ENCODE measurements around the gene LGALS16. TPM values are rescaled to one million over a fixed set of nuclear protein-coding genes. Genes with fewer than 3 reads are reported as not detected.

The LGALS16 gene
- polyA plus RNA-seq, 1 donor from 2014 or later, result not detected

GRCh38 chr19:39679056-39679790 is 23.5 kb downstream of the LGALS16 start:
- no peaks in the 10 kb centered on the region for H3K9me3 ChIP-seq (ENCODE audit: low read length)
- no peaks in the 10 kb centered on the region for H3F3A ChIP-seq (ENCODE audit: insufficient read depth, low read length, poor library complexity, severe bottlenecking)
- no peaks in the 10 kb centered on the region for H3K27me3 ChIP-seq (ENCODE audit: insufficient read depth, low read depth, low read length)
- no peaks in the 10 kb centered on the region for H4K20me1 ChIP-seq (ENCODE audit: insufficient read depth)
- TF ChIP-seq MXI1 (conservative IDR thresholded peaks at IDR 0.05; ENCODE audit: poor library complexity, severe bottlenecking), result no peak
- no peak for TF ChIP-seq TAF1 (IDR thresholded peaks at IDR 0.05; ENCODE audit: low read depth)
- TF ChIP-seq RAD21 (conservative IDR thresholded peaks at IDR 0.05), result no peak
- no peak for TF ChIP-seq CTCF (IDR thresholded peaks at IDR 0.05; ENCODE audit: poor library complexity, severe bottlenecking)
- TF ChIP-seq REST (IDR thresholded peaks at IDR 0.05; ENCODE audit: borderline replicate concordance), result no peak
- no peak for TF ChIP-seq SMC3 (conservative IDR thresholded peaks at IDR 0.05; ENCODE audit: poor library complexity)
- TF ChIP-seq POLR2AphosphoS5 (IDR thresholded peaks at IDR 0.05), result no peak
- H3K36me3 ChIP-seq (ENCODE audit: insufficient read depth, low read length), result no peaks in the 10 kb centered on the region
- no peak overlapping the region for H3K4me2 ChIP-seq (ENCODE audit: low read length)
- no peak overlapping the region for H2AFZ ChIP-seq (ENCODE audit: low read depth, low read length)
- no peaks in the 10 kb centered on the region for H3K79me2 ChIP-seq (replicated peaks; ENCODE audit: insufficient read depth, low read length)
- H3K9me2 ChIP-seq (ENCODE audit: insufficient read depth, low read length), result no peaks in the 10 kb centered on the region
- H3K27ac ChIP-seq (ENCODE audit: low read length), result no peak overlapping the region
- H3K9ac ChIP-seq (ENCODE audit: low read length), result no peak overlapping the region
- H3K4me3 ChIP-seq (ENCODE audit: low read length), result no peak overlapping the region

GRCh38 chr19:39679791-39680168 is 24.1 kb downstream of the LGALS16 start:
- no peak for TF ChIP-seq EP300 (conservative IDR thresholded peaks at IDR 0.05; ENCODE audit: poor library complexity, severe bottlenecking)
- Histone ChIP-seq H3K9me3 (ENCODE audit: low read length) (no peaks in the 10 kb centered on the region), H3K79me2 (replicated peaks; ENCODE audit: insufficient read depth, low read length) (no peaks in the 10 kb centered on the region), H2AFZ (ENCODE audit: low read depth, low read length) (no peak overlapping the region), H4K20me1 (ENCODE audit: insufficient read depth) (no peaks in the 10 kb centered on the region), H3K9ac (ENCODE audit: low read length) (no peak overlapping the region), H3K27me3 (ENCODE audit: insufficient read depth, low read depth, low read length) (no peaks in the 10 kb centered on the region), H3K36me3 (ENCODE audit: insufficient read depth, low read length) (no peaks in the 10 kb centered on the region), H3K4me3 (ENCODE audit: low read length) (no peak overlapping the region), H3K9me2 (ENCODE audit: insufficient read depth, low read length) (no peaks in the 10 kb centered on the region), H3K4me2 (ENCODE audit: low read length) (no peak overlapping the region), H3K27ac (ENCODE audit: low read length) (no peak overlapping the region), H3F3A (ENCODE audit: insufficient read depth, low read length, poor library complexity, severe bottlenecking) (no peaks in the 10 kb centered on the region)

DNA sequence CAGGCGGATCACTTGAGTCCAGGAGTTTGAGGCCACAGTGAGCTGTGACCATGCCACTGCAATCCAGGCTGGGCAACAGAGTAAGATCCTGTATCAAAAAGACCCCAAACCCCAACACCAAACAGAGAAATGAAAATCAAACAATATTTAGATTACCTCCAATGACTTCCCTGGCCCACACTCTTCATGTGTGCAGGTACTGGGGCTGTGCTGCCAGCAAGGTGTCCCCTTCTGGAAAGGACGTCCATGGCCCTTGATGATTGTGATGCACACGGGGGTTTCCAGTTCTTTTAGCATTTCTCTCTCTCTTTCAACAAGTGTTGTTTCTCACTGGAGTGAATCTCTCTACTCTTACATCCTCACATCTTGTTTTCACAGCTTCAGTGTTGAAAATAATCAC is 24.9 kb downstream of the LGALS16 start:
- no peaks in the 10 kb centered on the region for H3K9me3 ChIP-seq (ENCODE audit: low read length)
- no peaks in the 10 kb centered on the region for H4K20me1 ChIP-seq (ENCODE audit: insufficient read depth)
- H3F3A ChIP-seq (ENCODE audit: insufficient read depth, low read length, poor library complexity, severe bottlenecking), result no peaks in the 10 kb centered on the region
- no peaks in the 10 kb centered on the region for H3K27me3 ChIP-seq (ENCODE audit: insufficient read depth, low read depth, low read length)
- H3K4me3 ChIP-seq (ENCODE audit: low read length), result no peak overlapping the region
- H3K4me2 ChIP-seq (ENCODE audit: low read length), result no peak overlapping the region
- no peak overlapping the region for H2AFZ ChIP-seq (ENCODE audit: low read depth, low read length)
- no peak overlapping the region for H3K9ac ChIP-seq (ENCODE audit: low read length)
- TF ChIP-seq SMC3 (conservative IDR thresholded peaks at IDR 0.05; ENCODE audit: poor library complexity) (no peak), RAD21 (conservative IDR thresholded peaks at IDR 0.05) (no peak), POLR2AphosphoS5 (IDR thresholded peaks at IDR 0.05) (no peak), MXI1 (conservative IDR thresholded peaks at IDR 0.05; ENCODE audit: poor library complexity, severe bottlenecking) (no peak), REST (IDR thresholded peaks at IDR 0.05; ENCODE audit: borderline replicate concordance) (no peak), EP300 (conservative IDR thresholded peaks at IDR 0.05; ENCODE audit: poor library complexity, severe bottlenecking) (no peak), CTCF (IDR thresholded peaks at IDR 0.05; ENCODE audit: poor library complexity, severe bottlenecking) (no peak), TAF1 (IDR thresholded peaks at IDR 0.05; ENCODE audit: low read depth) (no peak), EZH2 (IDR thresholded peaks at IDR 0.05; ENCODE audit: borderline replicate concordance, insufficient read depth, low read length, poor library complexity, severe bottlenecking) (no peak)
- H3K27ac ChIP-seq (ENCODE audit: low read length), result no peak overlapping the region
- no peaks in the 10 kb centered on the region for H3K9me2 ChIP-seq (ENCODE audit: insufficient read depth, low read length)
- H3K36me3 ChIP-seq (ENCODE audit: insufficient read depth, low read length), result no peaks in the 10 kb centered on the region
- H3K79me2 ChIP-seq (replicated peaks; ENCODE audit: insufficient read depth, low read length), result no peaks in the 10 kb centered on the region

All from neural cell (in vitro differentiated cells).